Fibroblast of pulmonary artery (primary cell): ENCODE results near the gene PHF13.

Source experiments
- DNase-seq: peaks from one replicate; pipeline ENCODE4 v3.0.0-alpha.2; 2010; ENCODE audit warnings: low read depth
- H3K4me3 ChIP-seq: replicated peaks from 2 replicates; pipeline ENCODE4 v1.5.1; 2011; ENCODE audit warnings: low read depth, mild to moderate bottlenecking, control low read depth, low read length, moderate library complexity
- TF ChIP-seq, protein P1 (sequence below): IDR thresholded peaks from 2 replicates; pipeline ENCODE4 v1.5.1; 2011; ENCODE audit warnings: mild to moderate bottlenecking, control low read depth, low read length, inconsistent platforms; ENCODE audit errors: missing control alignments

PHF13 gene

DNA sequence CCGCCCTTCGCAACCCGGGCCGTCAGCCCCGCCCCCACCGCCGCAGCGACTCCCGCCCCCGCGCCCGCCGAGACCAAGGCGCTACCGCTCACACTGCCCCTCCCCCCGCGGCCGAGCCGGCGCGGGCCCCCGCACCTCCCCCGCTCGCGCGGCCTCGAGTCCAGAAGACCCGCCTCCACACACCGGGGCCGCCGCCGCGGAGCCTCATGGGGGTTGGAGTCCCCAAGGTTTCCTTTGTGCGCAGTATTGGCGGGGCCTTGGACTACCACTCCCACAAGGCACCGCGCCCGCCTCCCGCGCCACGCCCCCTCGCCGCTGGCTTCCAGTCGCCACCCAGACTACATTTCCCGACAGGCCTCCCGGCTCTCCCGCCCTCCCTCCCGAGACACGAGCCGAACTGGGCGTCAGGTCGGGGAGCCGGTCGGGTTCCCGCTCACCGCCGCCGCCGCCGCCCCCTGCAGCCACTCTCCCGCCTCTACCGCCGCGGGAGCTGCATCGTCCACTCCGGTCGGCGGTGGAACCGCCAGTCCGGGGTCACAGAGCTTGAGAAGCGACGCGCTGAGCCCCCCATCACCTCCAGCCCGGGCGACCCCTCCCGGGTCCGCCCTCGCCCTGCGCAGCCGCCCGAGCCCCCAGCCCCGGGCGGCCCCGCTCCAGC is at the start of gene PHF13:
Gene PHF13, plus strand, starts transcription at position 371 of the 658 bp plus-strand sequence. CDS start 336 bp downstream, outside the sequence.
- peak; percentile 99 for DNase-seq
- H3K4me3 ChIP-seq: peak within 1 kb of the TSS; percentile 88
- TF ChIP-seq, protein P1, sequence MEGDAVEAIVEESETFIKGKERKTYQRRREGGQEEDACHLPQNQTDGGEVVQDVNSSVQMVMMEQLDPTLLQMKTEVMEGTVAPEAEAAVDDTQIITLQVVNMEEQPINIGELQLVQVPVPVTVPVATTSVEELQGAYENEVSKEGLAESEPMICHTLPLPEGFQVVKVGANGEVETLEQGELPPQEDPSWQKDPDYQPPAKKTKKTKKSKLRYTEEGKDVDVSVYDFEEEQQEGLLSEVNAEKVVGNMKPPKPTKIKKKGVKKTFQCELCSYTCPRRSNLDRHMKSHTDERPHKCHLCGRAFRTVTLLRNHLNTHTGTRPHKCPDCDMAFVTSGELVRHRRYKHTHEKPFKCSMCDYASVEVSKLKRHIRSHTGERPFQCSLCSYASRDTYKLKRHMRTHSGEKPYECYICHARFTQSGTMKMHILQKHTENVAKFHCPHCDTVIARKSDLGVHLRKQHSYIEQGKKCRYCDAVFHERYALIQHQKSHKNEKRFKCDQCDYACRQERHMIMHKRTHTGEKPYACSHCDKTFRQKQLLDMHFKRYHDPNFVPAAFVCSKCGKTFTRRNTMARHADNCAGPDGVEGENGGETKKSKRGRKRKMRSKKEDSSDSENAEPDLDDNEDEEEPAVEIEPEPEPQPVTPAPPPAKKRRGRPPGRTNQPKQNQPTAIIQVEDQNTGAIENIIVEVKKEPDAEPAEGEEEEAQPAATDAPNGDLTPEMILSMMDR: no peak

DNA sequence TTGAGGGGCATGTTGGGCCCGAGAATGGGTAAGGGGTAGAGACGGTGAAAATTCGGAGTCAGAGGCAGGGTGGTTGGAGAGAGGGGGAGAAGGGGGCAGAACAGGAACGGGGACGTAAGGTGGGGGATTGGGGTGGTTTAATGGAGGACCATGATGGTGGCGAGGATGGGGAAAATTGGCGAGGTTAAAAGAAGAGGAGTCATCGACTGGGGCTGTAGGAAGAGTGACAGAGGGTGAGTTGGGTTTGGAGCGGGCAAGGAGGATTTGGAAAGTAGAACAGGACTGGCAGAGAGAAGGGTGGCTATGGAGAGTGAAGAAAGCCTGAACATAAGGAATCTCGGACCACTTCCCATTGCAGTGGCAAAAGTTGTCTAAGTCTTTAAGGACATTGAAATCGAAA is 44.5 kb upstream of the PHF13 start:
- TF ChIP-seq, protein P1: no peak
- DNase-seq: no peak
- no peak overlapping the region for H3K4me3 ChIP-seq

DNA sequence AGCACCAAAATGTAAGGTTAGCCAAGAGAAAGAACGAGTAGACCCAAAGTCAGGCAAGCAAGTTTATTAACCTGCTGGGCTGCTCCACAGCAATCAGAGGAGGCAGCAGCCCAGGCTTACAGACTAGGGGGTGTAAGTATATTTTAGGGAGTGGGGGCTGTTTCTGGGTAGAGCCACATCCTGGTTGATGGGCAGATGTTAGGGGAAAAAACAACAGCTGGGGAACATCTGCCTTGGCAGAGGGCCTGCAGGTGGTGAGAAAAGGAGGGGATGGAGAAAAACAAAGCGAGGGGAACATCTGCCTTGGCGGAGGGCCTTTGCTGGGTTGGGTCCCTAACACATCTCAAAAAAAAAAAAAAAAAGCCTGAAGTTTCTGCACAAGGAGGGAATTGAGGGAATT is 43.4 kb upstream of the PHF13 start:
- TF ChIP-seq, protein P1: no peak
- DNase-seq: no peak

DNA sequence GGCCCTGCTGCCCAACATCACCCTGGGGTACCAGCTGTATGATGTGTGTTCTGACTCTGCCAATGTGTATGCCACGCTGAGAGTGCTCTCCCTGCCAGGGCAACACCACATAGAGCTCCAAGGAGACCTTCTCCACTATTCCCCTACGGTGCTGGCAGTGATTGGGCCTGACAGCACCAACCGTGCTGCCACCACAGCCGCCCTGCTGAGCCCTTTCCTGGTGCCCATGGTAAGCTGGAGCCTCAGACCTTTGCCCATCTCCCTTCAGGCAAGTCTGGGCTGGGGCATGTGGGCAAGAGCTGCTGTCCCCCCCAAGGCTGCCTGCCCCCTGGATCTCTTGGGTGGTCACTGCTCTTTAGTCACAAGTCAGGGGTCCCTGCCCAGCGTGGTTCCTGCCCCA is 42.5 kb upstream of the PHF13 start:
- TF ChIP-seq, protein P1: no peak
- no peak for DNase-seq
- H3K4me3 ChIP-seq: no peak overlapping the region

More for the DNA sequence above, 43.4 kb upstream of the PHF13 start:
- no peak overlapping the region for H3K4me3 ChIP-seq

DNA sequence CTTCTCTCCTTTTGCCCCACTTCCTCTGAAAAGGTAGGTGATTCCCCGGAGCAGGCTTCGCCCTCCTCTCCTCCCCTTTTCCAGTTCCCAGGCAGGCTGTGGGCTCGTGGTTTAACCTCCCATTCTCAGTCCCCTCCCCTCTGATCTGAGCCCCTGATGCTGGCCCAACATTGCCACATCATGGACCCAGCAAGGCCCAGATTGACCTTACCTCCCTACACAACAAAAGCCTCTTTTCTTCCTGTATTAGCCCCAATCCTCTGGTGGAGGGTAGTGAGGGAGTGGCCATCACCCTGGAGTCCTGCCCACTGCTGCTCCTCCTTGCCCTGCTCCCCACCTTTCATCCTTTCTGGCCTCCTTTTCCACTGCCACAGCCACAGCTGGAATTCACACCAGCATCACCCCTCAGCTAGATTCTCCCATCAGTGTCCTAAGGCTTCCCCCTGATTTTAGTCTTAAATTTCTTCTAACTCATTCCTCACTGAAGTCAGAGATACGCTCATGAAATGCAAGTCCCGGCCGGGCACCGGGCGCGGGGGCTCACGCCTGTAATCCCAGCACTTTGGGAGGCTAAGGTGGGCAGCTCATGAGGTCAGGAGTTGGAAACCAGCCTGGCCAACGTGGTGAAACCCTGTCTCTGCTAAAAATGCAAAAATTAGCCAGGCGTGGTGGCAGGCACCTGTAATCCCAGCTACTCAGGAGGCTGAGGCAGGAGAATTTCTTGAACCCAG is 40.7 kb upstream of the PHF13 start:
- no peak overlapping the region for H3K4me3 ChIP-seq
- TF ChIP-seq, protein P1: no peak
- DNase-seq: no peak

DNA sequence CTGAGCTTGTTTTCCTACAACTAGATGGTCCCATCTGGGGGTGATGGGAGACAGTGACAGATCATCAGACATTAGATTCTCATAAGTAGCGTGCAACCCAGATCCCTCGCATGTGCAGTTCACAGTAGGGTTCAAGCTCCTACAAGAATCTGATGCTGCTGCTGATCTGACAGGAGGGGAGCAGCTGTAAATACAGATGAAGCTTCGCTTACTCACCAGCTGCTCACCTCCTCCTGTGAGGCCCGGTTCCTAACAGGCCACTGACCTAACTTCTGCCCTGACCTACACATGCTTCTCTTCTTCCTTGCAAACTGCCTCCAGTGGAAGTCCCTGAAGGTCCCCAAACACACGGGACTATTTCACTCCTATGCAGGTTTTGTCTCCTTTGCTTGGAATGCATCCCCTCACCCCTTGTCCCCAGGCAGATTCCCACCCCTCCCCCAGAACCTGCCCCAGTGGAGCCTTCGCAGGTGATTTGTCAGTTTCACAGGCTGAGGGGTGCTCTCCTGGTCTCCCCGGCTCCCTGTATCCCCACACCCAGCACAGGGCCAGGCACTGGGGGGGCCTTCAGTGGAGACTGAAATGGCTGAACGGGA is 39.4 kb upstream of the PHF13 start:
- no peak for DNase-seq
- TF ChIP-seq, protein P1: no peak
- H3K4me3 ChIP-seq: no peak overlapping the region
